ENCODE data around the gene APOA5.

- TF ChIP-seq EZH2 (IDR thresholded peaks at IDR 0.05; ENCODE audit: low read depth, unreplicated experiment), result no peak
- TF ChIP-seq CTCF (conservative IDR thresholded peaks at IDR 0.05; ENCODE audit: low read depth in 2 of 2), result no peak
- no peak for TF ChIP-seq JUNB (IDR thresholded peaks at IDR 0.05; ENCODE audit: unreplicated experiment)
- TF ChIP-seq EZH2phosphoT487 (IDR thresholded peaks at IDR 0.05; ENCODE audit: unreplicated experiment), result no peak
- no peak for TF ChIP-seq REST (IDR thresholded peaks at IDR 0.05; ENCODE audit: unreplicated experiment)
- TF ChIP-seq ZNF331 (CRISPR knock-in tag; IDR thresholded peaks at IDR 0.05; ENCODE audit: low read depth), result no peak
- no peak for TF ChIP-seq STAT1 (IDR thresholded peaks at IDR 0.05; ENCODE audit: unreplicated experiment)
- no peak for TF ChIP-seq POLR2AphosphoS5 (IDR thresholded peaks at IDR 0.05; ENCODE audit: low read depth)
- no peak for TF ChIP-seq CREB1 (CRISPR knock-in tag; IDR thresholded peaks at IDR 0.05; ENCODE audit: low read depth)
Observed at GRCh38 chr11:116790167-116791001, 1.3 kb downstream of the APOA5 start.
